A549 (cell line): ENCODE measurements around the gene ARHGDIB.

Experiments used
- CTCF ChIP-seq: fragments of >200 bp; sonication (Bioruptor Twin); formaldehyde crosslinking; IDR thresholded peaks from 3 replicates; pipeline ENCODE4 v1.5.1; 2016
- HMGXB4 ChIP-seq: fragments of 250-450 bp; sonication (Bioruptor Pico); IDR thresholded peaks from 2 replicates; pipeline ENCODE4 v1.5.0; 2021; ENCODE audit warnings: mild to moderate bottlenecking, moderate library complexity, borderline replicate concordance
- HOXB5 ChIP-seq: fragments of 250-450 bp; sonication (Bioruptor Pico); IDR thresholded peaks from 2 replicates; pipeline ENCODE4 v1.5.0; 2020; ENCODE audit warnings: mild to moderate bottlenecking, moderate library complexity
- MAX ChIP-seq: IDR thresholded peaks from 2 replicates; pipeline ENCODE4 v1.6.1; 2012
- POLR2A ChIP-seq: IDR thresholded peaks from 2 replicates; pipeline ENCODE4 v1.6.1; 2012; ENCODE audit warnings: mild to moderate bottlenecking, low read length
- RCOR1 ChIP-seq: fragments of 150-350 bp; IDR thresholded peaks from 2 replicates; pipeline ENCODE4 v1.6.1; 2014; ENCODE audit warnings: antibody characterized with exemption, low read length, low read depth
- REST ChIP-seq: fragments of 200-600 bp; sonication (generic); IDR thresholded peaks from 2 replicates; pipeline ENCODE4 v1.6.1; 2016; ENCODE audit warnings: antibody characterized with exemption, mild to moderate bottlenecking, moderate library complexity
- SMC3 ChIP-seq: fragments of >200 bp; sonication (Bioruptor Twin); formaldehyde crosslinking; IDR thresholded peaks from 3 replicates; pipeline ENCODE4 v1.6.1; 2018; ENCODE audit warnings: inconsistent platforms
- SREBF2 ChIP-seq: fragments of 450-650 bp; IDR thresholded peaks from 2 replicates; pipeline ENCODE4 v1.6.1; 2014; ENCODE audit warnings: mild to moderate bottlenecking, moderate library complexity
- ZFP36 ChIP-seq: fragments of 450-650 bp; IDR thresholded peaks from 2 replicates; pipeline ENCODE4 v1.6.1; 2014; ENCODE audit warnings: borderline replicate concordance; ENCODE audit not compliant: partially characterized antibody

GRCh38 chr12:14946162-14946561, 15.2 kb downstream of the ARHGDIB start:
- TF ChIP-seq CTCF (no peak), REST (no peak), HOXB5 (CRISPR knock-in tag) (no peak), SMC3 (no peak), HMGXB4 (no peak), MAX (no peak), SREBF2 (no peak), POLR2A (no peak), RCOR1 (no peak), ZFP36 (no peak)
